RKO (cell line): ENCODE results near the gene SLC34A3.

Source experiments
- DNase-seq: peaks from one replicate; pipeline ENCODE4 v3.0.0-alpha.2; 2016; ENCODE audit warnings: low spot score

The SLC34A3 gene

GRCh38 chr9:137195525-137196220 is 35.0 kb upstream of the SLC34A3 start:
- DNase-seq: no peak

GRCh38 chr9:137198051-137198901 is 32.4 kb upstream of the SLC34A3 start:
- no peak for DNase-seq

- DNase-seq: peak; percentile 61
Measured at GRCh38 chr9:137198902-137199283, 31.8 kb upstream of the SLC34A3 start.

GRCh38 chr9:137199411-137200121 is 31.1 kb upstream of the SLC34A3 start:
- DNase-seq: peak; percentile 65

DNA sequence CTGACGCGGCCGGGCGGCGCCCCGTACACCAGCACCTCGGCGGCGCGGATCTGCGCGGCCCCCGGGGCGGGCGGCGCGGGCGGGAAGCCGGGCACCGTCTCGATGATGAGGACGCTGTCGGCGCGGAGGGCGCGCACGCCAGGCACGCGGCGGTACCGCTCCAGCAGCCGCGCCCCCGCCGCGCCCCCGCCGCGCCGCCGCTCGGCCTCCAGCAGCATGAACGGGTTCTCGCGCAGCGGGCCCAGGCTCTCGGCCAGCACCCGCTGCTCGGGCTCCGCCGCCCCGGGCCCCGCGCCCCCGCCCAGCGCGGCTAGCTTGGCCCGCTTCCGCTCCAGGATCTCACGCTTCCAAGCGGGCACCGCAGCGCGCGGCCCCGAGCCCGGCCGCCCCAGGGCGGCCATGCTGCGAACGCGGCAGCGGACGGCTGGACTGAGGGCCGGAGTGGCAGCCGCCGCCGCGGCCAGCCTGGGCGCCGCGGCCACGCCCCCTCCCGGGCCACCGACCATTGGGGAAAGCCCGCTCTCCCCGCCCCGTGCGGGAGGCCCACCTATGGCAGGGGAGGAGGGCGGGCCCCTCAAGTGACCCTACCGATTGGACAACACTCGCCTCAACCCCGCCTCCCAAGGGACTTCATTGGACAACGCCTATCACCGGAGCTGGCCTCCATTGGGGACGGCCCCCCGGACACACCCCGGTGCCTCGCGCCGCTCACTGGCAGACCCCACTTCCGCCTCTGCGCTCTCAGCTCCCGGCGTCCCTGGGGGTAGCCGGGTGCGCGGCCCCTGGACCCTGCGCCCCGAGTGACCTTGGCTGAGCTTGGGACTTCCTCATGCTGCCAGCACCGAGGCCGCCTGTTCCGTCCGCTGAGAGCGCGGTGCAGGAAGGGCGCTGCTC is 30.1 kb upstream of the SLC34A3 start, which contains the start of gene TPRN:
TSS of gene TPRN (minus strand) at position 431 of the 894 bp plus-strand sequence. CDS start at position 401, 30 bp downstream.
- peak; percentile 100 for DNase-seq

DNA sequence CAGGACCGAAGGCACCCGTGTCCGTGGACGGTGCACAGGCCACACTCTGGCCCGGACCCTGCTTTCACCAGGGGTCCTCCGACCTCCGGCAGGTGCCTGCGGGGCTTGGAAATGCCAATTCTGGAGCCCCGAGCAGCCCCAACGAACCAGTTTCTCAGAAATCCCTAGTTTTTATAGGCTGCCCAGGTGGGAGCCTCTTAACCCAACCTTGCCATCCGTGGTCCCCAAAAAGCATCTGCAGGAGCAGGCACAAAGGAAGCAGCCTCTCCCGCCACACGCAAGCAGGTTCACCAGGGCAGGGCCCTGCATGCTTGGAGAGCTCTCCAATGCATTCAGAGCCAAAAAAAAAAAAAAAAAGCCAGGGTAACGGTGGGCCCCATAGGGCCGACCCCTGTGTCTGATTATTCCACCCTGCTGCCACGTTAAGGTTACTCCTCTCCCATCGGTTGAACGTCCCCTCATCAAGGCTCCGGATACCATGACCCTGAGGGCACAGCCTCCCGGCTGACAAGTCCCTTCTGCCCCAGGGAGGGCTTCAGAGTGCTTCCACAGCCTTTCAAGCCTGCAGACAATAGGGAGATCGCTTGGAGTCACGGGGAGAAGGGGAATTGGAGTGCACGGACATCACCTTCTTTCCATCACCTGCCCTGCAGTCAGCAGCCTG is 29.4 kb upstream of the SLC34A3 start:
- DNase-seq: peak; percentile 53

DNA sequence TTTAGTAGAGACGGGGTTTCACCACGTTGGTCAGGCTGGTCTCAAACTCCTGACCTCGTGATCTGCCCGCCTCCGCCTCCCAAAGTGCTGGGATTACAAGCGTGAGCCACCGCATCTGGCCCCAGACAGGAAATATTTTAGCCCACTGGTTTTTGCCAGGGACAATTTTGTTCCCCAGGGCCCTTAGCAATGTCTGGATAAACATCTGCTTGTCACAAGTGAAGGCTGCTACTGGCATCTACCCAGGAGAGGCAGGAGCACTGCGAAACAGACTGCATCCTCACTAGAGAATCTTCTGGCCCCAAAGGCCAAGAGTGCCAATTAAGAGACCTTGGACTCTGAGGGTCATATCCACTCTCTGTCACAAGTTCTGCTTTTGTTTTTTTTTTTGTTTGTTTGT is 27.7 kb upstream of the SLC34A3 start:
- DNase-seq: no peak

DNA sequence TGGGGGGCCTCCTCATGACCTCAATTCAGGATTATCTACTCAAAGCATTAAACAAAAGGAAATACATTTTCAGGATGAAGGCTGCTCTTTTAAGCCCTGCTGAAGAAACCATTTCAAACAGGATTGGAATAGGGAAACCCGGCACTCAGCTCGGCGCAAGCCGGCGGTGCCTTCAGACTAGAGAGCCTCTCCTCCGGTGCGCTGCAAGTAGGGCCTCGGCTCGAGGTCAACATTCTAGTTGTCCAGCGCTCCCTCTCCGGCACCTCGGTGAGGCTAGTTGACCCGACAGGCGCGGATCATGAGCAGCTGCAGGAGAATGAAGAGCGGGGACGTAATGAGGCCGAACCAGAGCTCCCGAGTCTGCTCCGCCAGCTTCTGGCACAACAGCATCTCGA is 26.0 kb upstream of the SLC34A3 start:
- DNase-seq: no peak

- DNase-seq: peak; percentile 93
Measured at GRCh38 chr9:137205126-137206069, 25.3 kb upstream of the SLC34A3 start, which contains the start of the genes NDOR1 and TMEM203. Gene NDOR1, plus strand, starts transcription at chr9:137205700. Its CDS starts 78 bp downstream, at chr9:137205778. Gene TMEM203, minus strand, starts transcription at chr9:137205648. Its CDS starts 234 bp downstream, at chr9:137205414.

DNA sequence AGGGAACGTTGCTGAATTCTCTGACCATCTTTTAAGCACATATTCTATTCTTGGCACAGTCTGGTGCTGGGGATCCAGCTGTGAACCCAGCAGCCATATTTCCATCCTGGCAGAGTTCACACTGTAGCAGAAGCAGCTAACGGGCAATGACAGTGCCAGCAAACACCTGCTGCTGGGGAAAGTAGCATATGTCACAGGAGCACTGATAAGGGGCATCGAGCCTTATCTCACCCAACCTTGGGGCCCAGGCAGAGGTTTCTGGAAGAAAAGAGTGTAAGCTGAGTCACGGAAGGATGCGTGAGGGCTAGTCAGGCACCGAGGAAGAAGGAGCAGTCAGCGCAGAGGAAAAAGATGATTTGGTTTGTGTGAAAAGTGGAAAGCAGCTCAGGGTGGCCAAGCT is 24.1 kb upstream of the SLC34A3 start:
- no peak for DNase-seq

- no peak for DNase-seq
Measured at GRCh38 chr9:137211532-137211931, 19.2 kb upstream of the SLC34A3 start.

GRCh38 chr9:137212520-137212919 is 18.2 kb upstream of the SLC34A3 start:
- no peak for DNase-seq

GRCh38 chr9:137213160-137214060 is 17.3 kb upstream of the SLC34A3 start:
- DNase-seq: peak; percentile 62

DNA sequence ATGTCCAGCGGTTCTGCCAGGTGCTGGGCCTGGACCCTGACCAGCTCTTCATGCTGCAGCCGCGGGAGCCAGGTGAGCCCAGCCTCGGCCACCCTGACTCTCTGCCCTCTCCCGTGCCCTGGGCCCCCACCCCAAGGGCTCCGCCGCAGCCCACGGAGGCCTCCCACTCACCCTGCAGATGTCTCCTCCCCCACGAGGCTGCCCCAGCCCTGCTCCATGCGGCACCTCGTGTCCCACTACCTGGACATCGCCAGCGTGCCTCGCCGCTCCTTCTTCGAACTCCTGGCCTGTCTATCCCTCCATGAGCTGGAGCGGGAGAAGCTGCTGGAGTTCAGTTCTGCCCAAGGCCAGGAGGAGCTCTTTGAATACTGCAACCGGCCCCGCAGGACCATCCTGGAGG is 16.1 kb upstream of the SLC34A3 start:
- no peak for DNase-seq

DNA sequence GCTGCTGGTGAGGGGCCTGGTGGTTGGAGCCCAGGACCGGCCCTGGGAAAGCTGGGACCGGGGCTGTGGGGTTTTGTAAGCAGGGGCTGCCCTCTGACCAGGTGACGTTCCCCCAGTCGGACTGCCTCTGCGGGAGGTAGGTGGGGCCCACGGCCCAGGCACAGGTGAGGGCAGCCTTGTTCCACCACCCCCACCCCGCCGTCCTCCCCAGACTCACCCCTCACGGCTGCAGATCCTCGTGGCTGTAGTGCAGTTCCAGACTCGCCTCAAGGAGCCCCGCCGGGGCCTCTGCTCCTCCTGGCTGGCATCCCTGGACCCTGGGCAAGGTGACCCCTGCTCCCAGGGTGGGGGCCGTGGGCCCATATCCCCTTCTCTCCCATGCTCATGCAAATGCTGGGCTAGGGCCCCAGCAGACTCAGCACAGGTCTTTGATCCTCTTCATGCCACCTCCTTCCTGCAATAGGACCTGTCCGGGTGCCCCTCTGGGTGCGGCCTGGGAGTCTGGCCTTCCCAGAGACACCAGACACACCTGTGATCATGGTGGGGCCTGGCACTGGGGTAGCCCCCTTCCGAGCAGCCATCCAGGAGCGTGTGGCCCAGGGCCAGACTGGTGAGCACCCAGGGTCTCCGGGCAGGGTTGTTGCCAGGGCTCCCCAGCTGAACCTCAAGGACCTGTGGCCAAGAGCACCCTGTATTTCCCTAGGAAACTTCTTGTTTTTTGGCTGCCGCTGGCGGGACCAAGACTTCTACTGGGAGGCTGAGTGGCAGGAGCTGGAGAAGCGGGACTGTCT is 15.3 kb upstream of the SLC34A3 start:
- no peak for DNase-seq

- DNase-seq: no peak
Measured at GRCh38 chr9:137216188-137216965, 14.3 kb upstream of the SLC34A3 start.
